GF-D8 (cell line): ENCODE results near the gene KLF1.

ENCODE experiments used
- DNase-seq: peaks from one replicate; lab custom pipeline; 2025; lab: John Stamatoyannopoulos, UW

KLF1 gene

GRCh38 chr19:12838182-12838885, 48.7 kb downstream of the KLF1 start, which contains the start of gene MAST1:
MAST1 (plus strand) TSS chr19:12838515; CDS start chr19:12838573, 58 bp downstream.
- no peak for DNase-seq

- no peak for DNase-seq
Observed at GRCh38 chr19:12837225-12837624, 49.8 kb downstream of the KLF1 start.

- DNase-seq, result no peak
Observed at GRCh38 chr19:12836529-12836863, 50.5 kb downstream of the KLF1 start.

GRCh38 chr19:12834976-12835757, 51.8 kb downstream of the KLF1 start:
- DNase-seq, result no peak

GRCh38 chr19:12834566-12834943, 52.4 kb downstream of the KLF1 start, which contains the start of gene RTBDN:
RTBDN (minus strand) TSS chr19:12834579; CDS start chr19:12829979, 4,600 bp downstream.
- DNase-seq, result no peak
